Uterus (tissue), 4 donors: ENCODE data around the gene TNRC6C. TPM values are rescaled to one million over a fixed set of nuclear protein-coding genes. Genes with fewer than 3 reads are reported as not detected.

Source experiments
- DNase-seq, 2 donors: peaks; one replicate each; pipeline ENCODE4 v3.0.0-alpha.2; 2019 to 2020
- H3K27ac ChIP-seq, 2 donors: fragments of 200-600 bp; sonication (generic); 1 replicate in 1 of 2; 2 replicates in 1 of 2; pipeline ENCODE4 v1.5.1; 2016 to 2018
- H3K27me3 ChIP-seq, 2 donors: fragments of 200-600 bp; sonication (generic); one replicate each; pipeline ENCODE4 v1.5.1; 2018 to 2019; ENCODE audit warnings: control low read depth in 1 of 2
- H3K36me3 ChIP-seq, 2 donors: fragments of 200-600 bp; sonication (generic); one replicate each; pipeline ENCODE4 v1.5.1; 2019; ENCODE audit warnings: control low read depth in 1 of 2
- H3K4me1 ChIP-seq, 2 donors: fragments of 200-600 bp; sonication (generic); one replicate each; pipeline ENCODE4 v1.5.1; 2018 to 2019; ENCODE audit warnings: control low read depth in 1 of 2
- H3K4me3 ChIP-seq, 2 donors: fragments of 200-600 bp; sonication (generic); 1 replicate in 1 of 2; 2 replicates in 1 of 2; pipeline ENCODE4 v1.5.1; 2018 to 2019; ENCODE audit warnings: mild to moderate bottlenecking in 1 of 2
- H3K9me3 ChIP-seq, 2 donors: fragments of 200-600 bp; sonication (generic); one replicate each; pipeline ENCODE4 v1.5.1; 2019; ENCODE audit warnings: control low read depth in 1 of 2
- CTCF ChIP-seq, 4 experiments: fragments of 200-600 bp in 2 of 4; fragments of 450-650 bp in 2 of 4; sonication (generic) in 2 of 4; IDR thresholded peaks; one replicate each; pipeline ENCODE4 v1.5.1; 2016 to 2019; ENCODE audit warnings: antibody characterized with exemption in 4 of 4, mild to moderate bottlenecking in 2 of 4, moderate library complexity in 1 of 4
- POLR2A ChIP-seq, 2 donors: fragments of 450-650 bp; IDR thresholded peaks; one replicate each; pipeline ENCODE4 v1.6.1; 2016; ENCODE audit warnings: antibody characterized with exemption in 2 of 2, mild to moderate bottlenecking in 1 of 2, moderate library complexity in 1 of 2
- intact Hi-C: fragments of 100-400 bp; cut with DNase I; formaldehyde crosslinking; loops from one replicate; pipeline ENCODE4 v1.15.1; 2023; ENCODE audit warnings: low total_unique reads
- small RNA-seq: library from RNA; depleted of rRNA; stranded (forward); fragments of <200 nt; gene quantifications from one replicate; pipeline ENCODE3, GENCODE V24; 2016
- total RNA-seq, 4 donors: library from RNA; depleted of rRNA in 3 of 4; stranded (reverse); fragments of >200 nt in 3 of 4; gene quantifications; one replicate each; pipeline versions ENCODE4 v1.1.0 to v1.2.4, GENCODE V29; 2014 to 2023
- donor health status: DM: yes; HTN: yes; CAD: no.

TNRC6C gene
- total RNA-seq, 4 donors from 2014 or later = 4.6 to 68.0 (median 11.8) TPM

DNA sequence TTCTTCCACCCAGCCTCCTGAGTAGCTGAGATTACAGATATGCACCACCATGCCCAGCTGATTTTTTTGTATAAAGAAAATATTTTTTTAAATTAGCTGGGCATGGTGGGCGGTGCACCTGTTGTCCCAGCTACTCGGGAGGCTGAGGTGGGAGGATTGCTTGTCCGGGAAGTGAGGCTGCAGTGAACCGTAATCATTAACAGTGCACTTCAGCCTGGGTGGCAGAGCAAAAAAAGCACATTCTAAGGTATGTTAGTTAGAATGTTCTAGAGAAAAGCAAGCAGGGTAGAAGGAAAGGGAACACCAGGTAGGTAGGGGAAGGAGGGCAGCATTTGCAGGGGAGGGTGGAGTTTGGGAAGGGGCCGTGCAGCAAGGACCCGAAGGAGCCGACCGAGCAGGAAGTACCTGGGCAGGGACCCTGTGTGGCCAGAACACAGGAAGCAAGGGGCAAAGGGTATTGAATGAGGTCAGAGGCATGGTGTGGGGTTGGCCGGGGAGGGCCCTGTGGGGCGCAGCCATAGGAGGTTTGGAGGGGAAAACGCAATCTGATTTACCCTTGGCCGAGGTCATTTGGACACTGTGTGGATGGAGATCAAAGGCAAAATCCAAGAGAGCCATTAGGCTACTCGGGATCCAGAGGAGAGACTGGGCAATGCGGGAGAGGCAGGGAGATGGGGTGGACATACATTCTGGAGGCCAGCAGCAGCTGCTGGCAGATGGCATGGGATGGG is 189.9 kb downstream of the TNRC6C start:
- no peak for TF ChIP-seq POLR2A (IDR thresholded peaks at IDR 0.05)
- TF ChIP-seq CTCF (IDR thresholded peaks at IDR 0.05) = no peak
- no peak overlapping the region for H3K27ac ChIP-seq

DNA sequence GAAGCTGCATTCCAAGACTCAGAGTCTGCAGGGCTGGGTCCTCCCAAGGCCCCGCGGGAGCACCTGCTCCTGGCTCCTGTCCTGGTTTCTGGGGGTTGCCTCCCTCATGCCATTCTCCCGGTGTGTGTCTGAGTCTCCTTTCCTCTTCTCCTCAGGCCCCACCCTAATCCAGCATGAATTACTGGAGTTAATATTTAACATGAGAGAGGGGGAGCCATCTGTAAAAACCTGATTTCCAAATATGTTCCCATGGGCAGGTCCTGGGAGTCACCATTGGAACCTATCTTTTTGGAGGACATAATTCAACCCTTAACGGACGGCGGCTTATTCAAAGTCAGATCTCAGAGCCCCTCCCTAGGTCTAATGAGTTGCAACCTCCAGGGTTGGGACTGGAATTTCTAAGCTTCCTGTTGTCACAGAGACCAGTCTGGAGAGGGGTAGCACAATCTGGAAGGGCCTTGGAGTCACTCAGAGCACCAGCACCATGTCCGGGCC is 193.1 kb downstream of the TNRC6C start:
- H3K4me1 ChIP-seq = no peaks in the 10 kb centered on the region
- H3K36me3 ChIP-seq = no peaks in the 10 kb centered on the region
- DNase-seq = no peak
- no peaks in the 10 kb centered on the region for H3K9me3 ChIP-seq
- no peak overlapping the region for H3K4me3 ChIP-seq
- TF ChIP-seq CTCF (IDR thresholded peaks at IDR 0.05) = no peak
- TF ChIP-seq POLR2A (IDR thresholded peaks at IDR 0.05) = no peak
- intact Hi-C loops = no loop called here
- H3K27ac ChIP-seq = no peak overlapping the region
- H3K27me3 ChIP-seq = no peaks in the 10 kb centered on the region

More for the DNA sequence above, 189.9 kb downstream of the TNRC6C start:
- no peaks in the 10 kb centered on the region for H3K9me3 ChIP-seq
- peaks cover 0 to 4% of the 10 kb centered on the region in 2 donors for H3K4me1 ChIP-seq
- intact Hi-C loops = no loop called here
- DNase-seq = no peak
- H3K27me3 ChIP-seq = no peaks in the 10 kb centered on the region
- H3K36me3 ChIP-seq = no peaks in the 10 kb centered on the region
- H3K4me3 ChIP-seq = no peak overlapping the region

DNA sequence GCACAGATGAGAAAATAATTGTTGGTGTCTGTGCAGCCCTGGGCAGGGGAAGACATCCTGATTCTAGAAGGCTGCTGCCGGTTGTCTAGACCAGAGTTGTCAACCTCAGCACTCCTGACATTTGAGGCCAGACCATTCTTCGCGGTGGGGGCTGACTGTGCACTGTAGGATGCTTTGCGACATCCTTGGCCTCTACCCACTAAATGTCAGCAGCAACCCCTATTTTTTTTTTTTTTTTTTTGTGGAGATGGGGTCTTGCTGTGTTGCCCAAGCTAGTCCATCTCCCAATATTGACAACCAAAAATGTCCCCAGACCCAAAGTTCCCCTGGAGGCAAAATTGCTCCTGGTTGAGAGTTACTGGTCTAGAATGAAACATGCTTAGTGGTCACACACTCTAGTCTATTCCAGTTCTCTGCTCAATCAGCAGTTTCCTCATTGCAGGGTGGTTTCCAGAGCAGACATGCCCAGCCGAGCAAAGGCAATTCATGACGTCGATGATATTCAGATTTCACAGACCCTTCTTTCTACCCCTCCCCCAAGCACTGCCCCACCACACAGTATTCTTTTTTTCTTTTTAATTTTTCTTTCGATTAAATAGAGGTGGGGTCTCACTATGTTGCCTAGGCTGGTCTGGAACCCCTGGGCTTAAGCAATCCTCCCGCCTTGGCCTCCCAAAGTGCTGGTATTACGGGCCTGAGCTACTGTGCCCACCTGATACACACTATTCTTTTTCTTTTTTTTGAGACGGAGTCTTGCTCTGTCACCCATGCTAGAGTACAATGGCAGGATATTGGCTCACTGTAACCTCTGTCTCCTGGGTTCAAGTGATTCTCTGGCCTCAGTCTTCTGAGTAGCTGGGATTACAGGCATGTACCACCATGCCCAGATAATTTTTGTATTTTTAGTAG is 196.7 kb downstream of the TNRC6C start:
- intact Hi-C loops = no loop called here
- Histone ChIP-seq H3K4me1 (no peaks in the 10 kb centered on the region), H3K27me3 (no peaks in the 10 kb centered on the region), H3K4me3 (no peak overlapping the region), H3K36me3 (no peaks in the 10 kb centered on the region), H3K9me3 (no peaks in the 10 kb centered on the region), H3K27ac (no peak overlapping the region)
- no peak for DNase-seq
- no peak for TF ChIP-seq POLR2A (IDR thresholded peaks at IDR 0.05)
- no peak for TF ChIP-seq CTCF (IDR thresholded peaks at IDR 0.05)

Small RNAs within 50 kb of the gene (small RNA-seq; reads per million reads assigned to genes)
- gene RNU1-80P (not detected), gene RNU6-625P (not detected)

Other genes with a start within 250 kb of the TNRC6C start
- 10 to 100 TPM in 3 of 4 donors, 1 to 10 TPM in 1; 8.2 to 56.1 (median 16.1) TPM for gene TMC6, start 170.1 kb downstream of the TNRC6C start, total RNA-seq
- 10 to 100 TPM in 1 of 4 donors, 1 to 10 TPM in 2, under 1 TPM in 1; 0.51 to 20.1 (median 3.1) TPM for gene TMC8, start 172.1 kb downstream of the TNRC6C start, total RNA-seq
- gene C17orf99, start 187.7 kb downstream of the TNRC6C start, total RNA-seq = under 1 TPM in 1 of 4 donors, not detected in 3; 0.62 TPM
- gene SYNGR2, start 209.9 kb downstream of the TNRC6C start, total RNA-seq = 10 to 100 TPM; 16.7 to 83.2 (median 49.1) TPM
- 10 to 100 TPM in 1 of 4 donors, 1 to 10 TPM in 1, not detected in 2; 1.4 to 40.8 TPM for gene TK1, start 228.3 kb downstream of the TNRC6C start, total RNA-seq
- 10 to 100 TPM; 21.2 to 38.4 (median 23.7) TPM for gene AFMID, start 228.7 kb downstream of the TNRC6C start, total RNA-seq